NCI-H2107 treated with DMSO at 0.1 percent for 48 hours (cell line): ENCODE measurements around the gene EFCAB5.

ENCODE experiments used
- DNase-seq: peaks from one replicate; lab custom pipeline; 2025; ENCODE audit not compliant: unreplicated experiment; lab: John Stamatoyannopoulos, UW

The EFCAB5 gene

GRCh38 chr17:30148376-30148775 lies 206.9 kb downstream of the EFCAB5 start:
- no peak for DNase-seq

GRCh38 chr17:30151471-30151870 lies 210.0 kb downstream of the EFCAB5 start:
- DNase-seq, result no peak

- no peak for DNase-seq
Observed at GRCh38 chr17:30153463-30153862, 212.0 kb downstream of the EFCAB5 start.

DNA sequence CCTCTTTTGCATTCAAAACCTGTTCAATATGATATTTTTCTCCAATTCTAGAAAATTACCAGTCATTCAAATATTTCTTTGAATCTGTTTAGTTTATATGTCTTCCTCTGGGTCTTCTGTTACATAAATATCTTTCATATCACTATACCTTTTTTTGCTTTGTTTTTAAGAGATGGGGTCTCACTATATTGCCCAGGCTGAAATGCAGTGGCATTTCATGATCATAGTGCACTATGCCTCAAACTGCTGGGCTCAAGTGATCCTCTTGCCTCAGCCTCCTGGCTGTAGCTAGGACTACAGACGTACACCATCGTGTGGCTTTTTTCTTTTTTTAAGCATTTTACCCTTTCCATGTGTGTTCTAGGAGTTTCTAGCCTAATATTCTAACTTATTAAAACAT lies 214.0 kb downstream of the EFCAB5 start:
- no peak for DNase-seq
